Measurements from ENCODE around the gene CRTC1.

CRTC1 gene

DNA sequence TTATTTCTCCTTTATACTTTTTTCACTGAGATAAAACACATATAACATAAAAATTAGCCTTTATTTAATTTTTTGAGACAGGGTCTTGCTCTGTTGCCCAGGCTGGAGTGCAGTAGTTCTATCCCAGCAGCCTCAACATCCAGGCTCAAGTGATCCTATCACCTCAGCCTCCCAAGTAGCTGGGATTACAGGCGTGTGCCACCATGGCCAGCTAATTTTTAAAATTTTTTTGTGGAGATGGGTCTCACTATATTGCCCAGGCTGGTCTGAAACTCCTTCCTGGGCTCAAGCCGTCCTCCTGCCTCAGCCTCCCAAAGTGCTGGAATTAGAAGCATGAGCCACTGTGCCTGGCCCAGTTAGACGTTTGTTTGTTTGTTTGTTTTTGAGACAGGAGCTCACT is 28.4 kb downstream of the CRTC1 start:
- Histone ChIP-seq H3K23ac (ENCODE audit: low read depth, low read length, poor library complexity) (no peak overlapping the region), H2AK5ac (ENCODE audit: low read depth, low read length) (no peak overlapping the region), H2BK5ac (ENCODE audit: low read length) (no peak overlapping the region), H3K4me3 (ENCODE audit: low read length in 2 of 2) (no peak overlapping the region), H3K27me3 (ENCODE audit: control insufficient read depth in 3 of 3, insufficient read depth in 3 of 3, low read depth in 1 of 3, low read length in 3 of 3) (no peaks in the 10 kb centered on the region), H3K18ac (ENCODE audit: low read length) (no peak overlapping the region), H3K36me3 (replicated peaks in 1 of 2; ENCODE audit: control insufficient read depth in 2 of 2, insufficient read depth in 2 of 2, low read length in 2 of 2) (peaks cover 3 to 6% of the 10 kb centered on the region in 2 donors), H4K8ac (ENCODE audit: low read depth, low read length) (no peak overlapping the region), H3K27ac (replicated peaks; ENCODE audit: low read length) (no peak overlapping the region), H2AFZ (ENCODE audit: low read length) (no peak overlapping the region), H3K4me2 (ENCODE audit: insufficient read depth, low read length, poor library complexity, severe bottlenecking) (no peak overlapping the region), H4K91ac (ENCODE audit: low read depth, low read length, poor library complexity) (no peak overlapping the region), H3K9me3 (replicated peaks in 1 of 2; ENCODE audit: control insufficient read depth in 2 of 2, insufficient read depth in 1 of 2, low read depth in 1 of 2, low read length in 2 of 2) (peaks cover 0 to 5% of the 10 kb centered on the region in 2 donors), H2BK120ac (ENCODE audit: low read depth, low read length) (no peak overlapping the region), H2BK12ac (ENCODE audit: low read length) (no peak overlapping the region), H3K4me1 (ENCODE audit: control insufficient read depth in 2 of 2, insufficient read depth in 1 of 2, low read depth in 1 of 2, low read length in 2 of 2) (peaks cover 0 to 4% of the 10 kb centered on the region in 2 donors), H2BK15ac (ENCODE audit: low read length) (no peak overlapping the region), H3K4ac (ENCODE audit: low read length) (no peak overlapping the region), H3K14ac (ENCODE audit: low read length) (no peak overlapping the region), H3K79me1 (ENCODE audit: low read depth, low read length) (peaks cover 21% of the 10 kb centered on the region), H3K9ac (ENCODE audit: low read depth, low read length, poor library complexity) (no peak overlapping the region)
- no CpG with 5 or more reads among the region's 3 CpGs for WGBS, 2 donors (ENCODE audit: extremely low coverage in 2 of 2, insufficient read length in 2 of 2, insufficient replicate concordance in 1 of 2)
- no peak for DNase-seq (ENCODE audit: low spot score)

DNA sequence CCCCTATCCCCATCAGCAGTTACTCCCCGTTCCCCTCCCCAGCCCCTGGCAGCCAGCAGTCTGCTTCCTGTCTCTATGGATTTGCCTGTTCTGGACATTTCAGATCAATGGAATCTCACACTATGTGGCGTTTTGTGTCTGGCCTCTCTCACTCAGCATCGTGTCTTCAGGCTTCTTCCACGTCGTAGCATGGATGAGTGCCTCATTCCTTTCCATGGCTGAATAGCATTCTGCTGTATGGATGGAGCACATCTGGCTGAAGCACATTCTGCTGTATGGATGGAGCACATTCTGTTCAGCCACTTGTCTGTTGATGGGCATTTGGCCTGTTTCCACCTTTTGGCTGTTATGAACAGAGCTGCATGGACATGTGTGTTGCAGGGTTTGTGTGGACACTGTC is 29.5 kb downstream of the CRTC1 start:
- peaks cover 28% of the 10 kb centered on the region for H3K79me1 ChIP-seq (ENCODE audit: low read depth, low read length)
- peaks cover 0 to 5% of the 10 kb centered on the region in 2 donors for H3K4me1 ChIP-seq (ENCODE audit: control insufficient read depth in 2 of 2, insufficient read depth in 1 of 2, low read depth in 1 of 2, low read length in 2 of 2)
- no peak overlapping the region for H3K4me3 ChIP-seq (ENCODE audit: low read length in 2 of 2)
- no peaks in the 10 kb centered on the region for H3K27me3 ChIP-seq (ENCODE audit: control insufficient read depth in 3 of 3, insufficient read depth in 3 of 3, low read depth in 1 of 3, low read length in 3 of 3)
- H3K14ac ChIP-seq (ENCODE audit: low read length): no peak overlapping the region
- H3K4ac ChIP-seq (ENCODE audit: low read length): no peak overlapping the region
- no peak overlapping the region for H2BK12ac ChIP-seq (ENCODE audit: low read length)
- peaks cover 3 to 6% of the 10 kb centered on the region in 2 donors for H3K36me3 ChIP-seq (replicated peaks in 1 of 2; ENCODE audit: control insufficient read depth in 2 of 2, insufficient read depth in 2 of 2, low read length in 2 of 2)
- H2AK5ac ChIP-seq (ENCODE audit: low read depth, low read length): no peak overlapping the region
- H2BK5ac ChIP-seq (ENCODE audit: low read length): no peak overlapping the region
- WGBS, 2 donors (ENCODE audit: extremely low coverage in 2 of 2, insufficient read length in 2 of 2, insufficient replicate concordance in 1 of 2): no CpG with 5 or more reads among the region's 5 CpGs
- H3K4me2 ChIP-seq (ENCODE audit: insufficient read depth, low read length, poor library complexity, severe bottlenecking): no peak overlapping the region
- H3K27ac ChIP-seq (replicated peaks; ENCODE audit: low read length): no peak overlapping the region
- no peak overlapping the region for H2BK15ac ChIP-seq (ENCODE audit: low read length)
- peaks cover 0 to 5% of the 10 kb centered on the region in 2 donors for H3K9me3 ChIP-seq (replicated peaks in 1 of 2; ENCODE audit: control insufficient read depth in 2 of 2, insufficient read depth in 1 of 2, low read depth in 1 of 2, low read length in 2 of 2)
- H3K9ac ChIP-seq (ENCODE audit: low read depth, low read length, poor library complexity): no peak overlapping the region
- H4K91ac ChIP-seq (ENCODE audit: low read depth, low read length, poor library complexity): no peak overlapping the region
- no peak overlapping the region for H2AFZ ChIP-seq (ENCODE audit: low read length)
- H3K18ac ChIP-seq (ENCODE audit: low read length): no peak overlapping the region
- H4K8ac ChIP-seq (ENCODE audit: low read depth, low read length): no peak overlapping the region
- no peak for DNase-seq (ENCODE audit: low spot score)
- no peak overlapping the region for H2BK120ac ChIP-seq (ENCODE audit: low read depth, low read length)
- no peak overlapping the region for H3K23ac ChIP-seq (ENCODE audit: low read depth, low read length, poor library complexity)

DNA sequence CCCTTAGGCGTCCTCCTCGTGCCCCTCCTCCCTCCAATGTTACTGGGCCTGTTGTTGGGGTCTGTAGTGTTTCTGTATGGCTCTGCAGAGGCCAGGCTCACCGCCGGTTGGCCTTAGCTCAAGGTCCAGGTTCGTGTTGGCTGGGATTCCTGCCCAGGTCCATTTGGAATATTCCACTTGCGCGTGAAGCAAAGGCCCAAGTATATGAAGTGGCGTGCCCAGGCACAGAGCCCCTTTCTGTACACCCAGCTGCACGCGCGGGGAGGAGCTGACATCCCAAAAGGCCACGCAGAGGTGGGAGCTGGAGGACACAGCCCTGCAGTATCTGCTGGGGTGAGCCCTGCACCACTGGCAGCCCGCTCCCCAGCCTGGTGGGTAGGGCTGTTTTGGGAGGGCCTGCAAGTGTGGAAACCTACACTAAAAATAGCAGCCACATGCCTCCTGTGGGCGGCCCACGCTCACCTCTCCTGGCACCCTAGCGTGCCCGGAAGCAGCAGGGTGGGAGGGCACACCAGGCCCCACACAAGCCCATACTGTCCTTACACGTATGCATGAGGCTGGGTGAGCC is 30.2 kb downstream of the CRTC1 start:
- Histone ChIP-seq H3K79me1 (ENCODE audit: low read depth, low read length) (peaks cover 28% of the 10 kb centered on the region), H3K27me3 (ENCODE audit: control insufficient read depth in 3 of 3, insufficient read depth in 3 of 3, low read depth in 1 of 3, low read length in 3 of 3) (no peaks in the 10 kb centered on the region), H3K4me2 (ENCODE audit: insufficient read depth, low read length, poor library complexity, severe bottlenecking) (no peak overlapping the region), H4K91ac (ENCODE audit: low read depth, low read length, poor library complexity) (no peak overlapping the region), H3K36me3 (replicated peaks in 1 of 2; ENCODE audit: control insufficient read depth in 2 of 2, insufficient read depth in 2 of 2, low read length in 2 of 2) (peaks cover 3 to 6% of the 10 kb centered on the region in 2 donors), H3K4ac (ENCODE audit: low read length) (peak overlapping the region; percentile 37), H2BK120ac (ENCODE audit: low read depth, low read length) (peak overlapping the region; percentile 47), H3K4me1 (ENCODE audit: control insufficient read depth in 2 of 2, insufficient read depth in 1 of 2, low read depth in 1 of 2, low read length in 2 of 2) (peaks cover 0 to 5% of the 10 kb centered on the region in 2 donors), H2AFZ (ENCODE audit: low read length) (no peak overlapping the region), H2BK12ac (ENCODE audit: low read length) (peak overlapping the region; percentile 41), H3K18ac (ENCODE audit: low read length) (peak overlapping the region; percentile 71), H2BK5ac (ENCODE audit: low read length) (peak overlapping the region; percentile 53), H3K4me3 (ENCODE audit: low read length in 2 of 2) (no peak overlapping the region), H4K8ac (ENCODE audit: low read depth, low read length) (peak overlapping the region; percentile 17), H3K27ac (replicated peaks; ENCODE audit: low read length) (no peak overlapping the region), H2BK15ac (ENCODE audit: low read length) (no peak overlapping the region), H3K23ac (ENCODE audit: low read depth, low read length, poor library complexity) (peak overlapping the region; percentile 85), H2AK5ac (ENCODE audit: low read depth, low read length) (peak overlapping the region; percentile 37), H3K9ac (ENCODE audit: low read depth, low read length, poor library complexity) (peak overlapping the region; percentile 44), H3K14ac (ENCODE audit: low read length) (peak overlapping the region; percentile 56), H3K9me3 (replicated peaks in 1 of 2; ENCODE audit: control insufficient read depth in 2 of 2, insufficient read depth in 1 of 2, low read depth in 1 of 2, low read length in 2 of 2) (peaks cover 0 to 5% of the 10 kb centered on the region in 2 donors)
- DNase-seq (ENCODE audit: low spot score): no peak
- no CpG with 5 or more reads among the region's 18 CpGs for WGBS, 2 donors (ENCODE audit: extremely low coverage in 2 of 2, insufficient read length in 2 of 2, insufficient replicate concordance in 1 of 2)

DNA sequence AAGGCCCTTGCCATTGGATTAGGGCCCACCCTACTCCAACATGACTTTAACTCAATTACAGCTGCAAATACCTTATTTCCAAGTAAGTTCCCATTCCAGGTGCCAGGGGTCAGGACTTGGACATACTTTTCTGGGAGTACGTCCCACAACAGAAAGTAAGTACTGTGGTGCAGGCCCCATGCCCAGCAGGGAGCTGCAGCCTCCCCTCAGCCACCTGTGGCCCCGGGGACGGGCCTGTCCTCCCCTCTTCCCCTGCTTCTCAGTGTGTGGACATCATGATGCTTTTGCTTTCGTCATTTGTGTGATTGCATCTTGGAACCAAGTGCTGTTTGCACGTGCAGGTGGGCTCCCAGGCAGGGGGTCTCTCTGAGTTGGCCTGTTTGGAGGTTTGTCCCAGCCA is 31.9 kb downstream of the CRTC1 start:
- peak overlapping the region; percentile 80 for H3K18ac ChIP-seq (ENCODE audit: low read length)
- peaks cover 3 to 6% of the 10 kb centered on the region in 2 donors for H3K36me3 ChIP-seq (replicated peaks in 1 of 2; ENCODE audit: control insufficient read depth in 2 of 2, insufficient read depth in 2 of 2, low read length in 2 of 2)
- H4K91ac ChIP-seq (ENCODE audit: low read depth, low read length, poor library complexity): no peak overlapping the region
- H3K23ac ChIP-seq (ENCODE audit: low read depth, low read length, poor library complexity): no peak overlapping the region
- peak overlapping the region; percentile 39 for H2BK5ac ChIP-seq (ENCODE audit: low read length)
- H2BK12ac ChIP-seq (ENCODE audit: low read length): no peak overlapping the region
- peak overlapping the region; percentile 23 for H3K4ac ChIP-seq (ENCODE audit: low read length)
- peaks cover 0 to 5% of the 10 kb centered on the region in 2 donors for H3K4me1 ChIP-seq (ENCODE audit: control insufficient read depth in 2 of 2, insufficient read depth in 1 of 2, low read depth in 1 of 2, low read length in 2 of 2)
- H3K9ac ChIP-seq (ENCODE audit: low read depth, low read length, poor library complexity): peak overlapping the region; percentile 21
- peaks cover 26% of the 10 kb centered on the region for H3K79me1 ChIP-seq (ENCODE audit: low read depth, low read length)
- no peak overlapping the region for H2AK5ac ChIP-seq (ENCODE audit: low read depth, low read length)
- no peaks in the 10 kb centered on the region for H3K27me3 ChIP-seq (ENCODE audit: control insufficient read depth in 3 of 3, insufficient read depth in 3 of 3, low read depth in 1 of 3, low read length in 3 of 3)
- H3K14ac ChIP-seq (ENCODE audit: low read length): no peak overlapping the region
- H3K9me3 ChIP-seq (replicated peaks in 1 of 2; ENCODE audit: control insufficient read depth in 2 of 2, insufficient read depth in 1 of 2, low read depth in 1 of 2, low read length in 2 of 2): peaks cover 0 to 5% of the 10 kb centered on the region in 2 donors
- H3K27ac ChIP-seq (replicated peaks; ENCODE audit: low read length): no peak overlapping the region
- no peak overlapping the region for H2AFZ ChIP-seq (ENCODE audit: low read length)
- H2BK120ac ChIP-seq (ENCODE audit: low read depth, low read length): no peak overlapping the region
- no peak overlapping the region for H4K8ac ChIP-seq (ENCODE audit: low read depth, low read length)
- no peak overlapping the region for H2BK15ac ChIP-seq (ENCODE audit: low read length)
- H3K4me2 ChIP-seq (ENCODE audit: insufficient read depth, low read length, poor library complexity, severe bottlenecking): no peak overlapping the region
- no peak for DNase-seq (ENCODE audit: low spot score)
- no peak overlapping the region for H3K4me3 ChIP-seq (ENCODE audit: low read length in 2 of 2)
- WGBS, 2 donors (ENCODE audit: extremely low coverage in 2 of 2, insufficient read length in 2 of 2, insufficient replicate concordance in 1 of 2): no CpG with 5 or more reads among the region's 5 CpGs
